HEK293 (cell line): ENCODE measurements around the gene KDM2B.

Experiments
- CTCF ChIA-PET: fragments of 350-600 bp; formaldehyde crosslinking; extraction: SDS; loops from one replicate; lab custom pipeline; 2021; ENCODE audit warnings: antibody characterized with exemption; lab: Yijun Ruan, JAX
- POLR2A ChIA-PET: fragments of 300-600 bp; formaldehyde crosslinking; extraction: SDS; loops from one replicate; lab custom pipeline; 2020; ENCODE audit warnings: antibody characterized with exemption, inconsistent platforms; lab: Yijun Ruan, JAX
- H3K27ac ChIP-seq: fragments of 200-500 bp; sonication (Bioruptor generic); 2 replicates; pipeline ENCODE4 v1.5.1; 2014; ENCODE audit warnings: low read depth, low read length, control low read depth, inconsistent platforms; ENCODE audit errors: extremely low read depth
- H3K36me3 ChIP-seq, 2 experiments: fragments of 200-500 bp in 1 of 2; sonication (Bioruptor generic) in 1 of 2; 1 replicate in 1 of 2; 2 replicates in 1 of 2; pipeline ENCODE4 v1.5.1; 2014 to 2017; ENCODE audit warnings: inconsistent platforms in 2 of 2, low read length in 2 of 2; ENCODE audit not compliant: control insufficient read depth in 2 of 2, insufficient read depth in 1 of 2
- H3K4me1 ChIP-seq: fragments of 200-500 bp; sonication (Bioruptor generic); 2 replicates; pipeline ENCODE4 v1.5.1; 2014; ENCODE audit warnings: mild to moderate bottlenecking, low read length, inconsistent platforms; ENCODE audit not compliant: control insufficient read depth, insufficient read depth
- H3K4me3 ChIP-seq: 2 replicates; pipeline ENCODE4 v1.5.1; 2011; ENCODE audit warnings: low read depth, mild to moderate bottlenecking, control low read depth, low read length, moderate library complexity
- H3K9me3 ChIP-seq: fragments of 200-500 bp; sonication (Bioruptor generic); 2 replicates; pipeline ENCODE4 v1.5.1; 2014; ENCODE audit warnings: low read depth, low read length, inconsistent platforms; ENCODE audit not compliant: control insufficient read depth, insufficient read depth
- ATF2 ChIP-seq: fragments of 450-650 bp; formaldehyde crosslinking; IDR thresholded peaks from 2 replicates; pipeline ENCODE4 v1.5.1; 2016; ENCODE audit warnings: missing biosample characterization, missing genetic modification characterization, low read depth
- GFI1B ChIP-seq: fragments of 450-650 bp; formaldehyde crosslinking; IDR thresholded peaks from 2 replicates; pipeline ENCODE4 v1.5.1; 2016; ENCODE audit warnings: missing biosample characterization, missing genetic modification characterization
- MEIS1 ChIP-seq: sonication (generic); formaldehyde crosslinking; IDR thresholded peaks from 2 replicates; pipeline ENCODE4 v1.8.1; 2022; ENCODE audit warnings: missing genetic modification reagents, mild to moderate bottlenecking, borderline replicate concordance
- OSR2 ChIP-seq: fragments of 450-650 bp; formaldehyde crosslinking; IDR thresholded peaks from 2 replicates; pipeline ENCODE4 v1.5.1; 2016; ENCODE audit warnings: missing biosample characterization, missing genetic modification characterization
- PRDM4 ChIP-seq: fragments of 450-650 bp; formaldehyde crosslinking; IDR thresholded peaks from 2 replicates; pipeline ENCODE4 v1.5.1; 2017; ENCODE audit warnings: missing biosample characterization, missing genetic modification characterization
- ZBTB26 ChIP-seq: fragments of 450-650 bp; formaldehyde crosslinking; optimal IDR thresholded peaks from 2 replicates; pipeline ENCODE3; 2016; ENCODE audit warnings: missing biosample characterization, mild to moderate bottlenecking, missing genetic modification characterization
- ZBTB44 ChIP-seq: fragments of 450-650 bp; IDR thresholded peaks from 2 replicates; pipeline ENCODE4 v1.5.1; 2018; ENCODE audit warnings: missing biosample characterization, mild to moderate bottlenecking, missing genetic modification characterization
- ZFHX2 ChIP-seq: fragments of 450-650 bp; formaldehyde crosslinking; conservative IDR thresholded peaks from 2 replicates; pipeline ENCODE4 v1.5.1; 2016; ENCODE audit warnings: missing biosample characterization, missing genetic modification characterization
- ZNF112 ChIP-seq: fragments of 450-650 bp; formaldehyde crosslinking; IDR thresholded peaks from 2 replicates; pipeline ENCODE4 v1.5.0; 2017; ENCODE audit warnings: missing biosample characterization, missing genetic modification characterization
- ZNF148 ChIP-seq: fragments of 450-650 bp; formaldehyde crosslinking; IDR thresholded peaks from 2 replicates; pipeline ENCODE4 v1.5.0; 2017; ENCODE audit warnings: missing biosample characterization, missing genetic modification characterization, borderline replicate concordance
- ZNF184 ChIP-seq: fragments of 450-650 bp; IDR thresholded peaks from 2 replicates; pipeline ENCODE4 v1.5.1; 2018; ENCODE audit warnings: missing biosample characterization, mild to moderate bottlenecking, missing genetic modification characterization
- ZNF19 ChIP-seq: fragments of 450-650 bp; formaldehyde crosslinking; IDR thresholded peaks from 2 replicates; pipeline ENCODE4; 2016; ENCODE audit warnings: missing biosample characterization, missing genetic modification characterization, low read depth
- ZNF211 ChIP-seq: fragments of 450-650 bp; formaldehyde crosslinking; IDR thresholded peaks from 2 replicates; pipeline ENCODE4 v1.5.1; 2016; ENCODE audit warnings: low read depth, missing biosample characterization, missing genetic modification characterization
- ZNF214 ChIP-seq: fragments of 450-650 bp; formaldehyde crosslinking; IDR thresholded peaks from 2 replicates; pipeline ENCODE4 v1.5.1; 2017; ENCODE audit warnings: missing biosample characterization, mild to moderate bottlenecking, missing genetic modification characterization, borderline replicate concordance
- ZNF324 ChIP-seq: fragments of 450-650 bp; formaldehyde crosslinking; IDR thresholded peaks from 2 replicates; pipeline ENCODE4 v1.5.1; 2016; ENCODE audit warnings: missing biosample characterization, missing genetic modification characterization
- ZNF423 ChIP-seq: fragments of 450-650 bp; formaldehyde crosslinking; IDR thresholded peaks from 2 replicates; pipeline ENCODE4 v1.5.1; 2016; ENCODE audit warnings: missing biosample characterization, missing genetic modification characterization
- ZNF449 ChIP-seq: fragments of 450-650 bp; formaldehyde crosslinking; IDR thresholded peaks from 2 replicates; pipeline ENCODE4 v1.5.1; 2017; ENCODE audit warnings: missing biosample characterization, mild to moderate bottlenecking, missing genetic modification characterization, moderate library complexity
- ZNF48 ChIP-seq: fragments of 450-650 bp; formaldehyde crosslinking; IDR thresholded peaks from 2 replicates; pipeline ENCODE4 v1.5.1; 2016; ENCODE audit warnings: missing biosample characterization, missing genetic modification characterization
- ZNF544 ChIP-seq: fragments of 450-650 bp; formaldehyde crosslinking; IDR thresholded peaks from 2 replicates; pipeline ENCODE4 v1.5.0; 2017; ENCODE audit warnings: missing biosample characterization, missing genetic modification characterization
- ZNF549 ChIP-seq: fragments of 450-650 bp; IDR thresholded peaks from 2 replicates; pipeline ENCODE4 v1.5.1; 2018; ENCODE audit warnings: missing biosample characterization, missing genetic modification characterization, mild to moderate bottlenecking, inconsistent platforms, moderate library complexity
- ZNF555 ChIP-seq: fragments of 450-650 bp; formaldehyde crosslinking; conservative IDR thresholded peaks from 2 replicates; pipeline ENCODE4 v1.5.1; 2017; ENCODE audit warnings: missing biosample characterization, mild to moderate bottlenecking, missing genetic modification characterization, inconsistent platforms
- ZNF596 ChIP-seq: fragments of 450-650 bp; IDR thresholded peaks from 2 replicates; pipeline ENCODE4 v1.5.0; 2018; ENCODE audit warnings: missing biosample characterization, mild to moderate bottlenecking, missing genetic modification characterization, moderate library complexity
- ZNF785 ChIP-seq: fragments of 450-650 bp; formaldehyde crosslinking; IDR thresholded peaks from 2 replicates; pipeline ENCODE4 v1.5.1; 2016; ENCODE audit warnings: missing biosample characterization, missing genetic modification characterization
- ZNF791 ChIP-seq: fragments of 450-650 bp; formaldehyde crosslinking; IDR thresholded peaks from 2 replicates; pipeline ENCODE4 v1.5.1; 2016; ENCODE audit warnings: missing biosample characterization, missing genetic modification characterization
- ZNF843 ChIP-seq: fragments of 450-650 bp; formaldehyde crosslinking; IDR thresholded peaks from 2 replicates; pipeline ENCODE4 v1.5.1; 2016; ENCODE audit warnings: missing biosample characterization, missing genetic modification characterization
- ZSCAN30 ChIP-seq: fragments of 450-650 bp; IDR thresholded peaks from 2 replicates; pipeline ENCODE4 v1.5.1; 2018; ENCODE audit warnings: missing biosample characterization, mild to moderate bottlenecking, missing genetic modification characterization, moderate library complexity

Gene KDM2B

GRCh38 chr12:121399391-121400331 lies 181.2 kb downstream of the KDM2B start, which contains the start of gene RNF34 (continued):
- TF ChIP-seq ZNF785 (tag by site-specific recombination) (no peak), MEIS1 (CRISPR knock-in tag) (no peak), ZNF449 (no peak), ATF2 (no peak), ZNF48 (tag by site-specific recombination) (no peak), ZNF184 (no peak), ZNF112 (tag by site-specific recombination) (no peak), ZNF214 (tag by site-specific recombination) (no peak), ZNF324 (peak; percentile 49; the same call in 1 of the 2 replicates), ZNF19 (no peak), ZNF211 (tag by site-specific recombination) (no peak), ZNF423 (tag by site-specific recombination) (peak; percentile 53)

GRCh38 chr12:121398355-121398754 lies 182.5 kb downstream of the KDM2B start:
- ChIA-PET CTCF (no interaction called here), POLR2A (interaction anchor here (1.5 to 3.8 kb wide), 3 partner anchors 11 to 47 kb away, joined by 8 to 65 read pairs (median 15); partner anchors contain the start of gene ANAPC5)
- no peaks in the 10 kb centered on the region for H3K9me3 ChIP-seq
- peaks cover 3 to 9% of the 10 kb centered on the region in 2 experiments for H3K36me3 ChIP-seq
- no peak overlapping the region for H3K27ac ChIP-seq
- no peak overlapping the region for H3K4me3 ChIP-seq
- H3K4me1 ChIP-seq = peaks cover 13% of the 10 kb centered on the region
- TF ChIP-seq GFI1B (tag by site-specific recombination) (no peak), ZFHX2 (tag by site-specific recombination) (no peak), ZNF843 (tag by site-specific recombination) (no peak), ZNF596 (tag by site-specific recombination) (no peak), ZNF555 (no peak), ZNF148 (no peak), ZNF324 (no peak), ZBTB26 (tag by site-specific recombination) (no peak), ZNF791 (tag by site-specific recombination) (no peak), PRDM4 (tag by site-specific recombination) (no peak), OSR2 (tag by site-specific recombination) (no peak), ZNF544 (no peak), ZNF549 (tag by site-specific recombination) (no peak), ZBTB44 (tag by site-specific recombination) (no peak), ZSCAN30 (tag by site-specific recombination) (no peak)
